Hair follicle dermal papilla cell (primary cell): ENCODE data around the gene CD209. TPM values are rescaled to one million over a fixed set of nuclear protein-coding genes. Genes with fewer than 3 reads are reported as not detected.

Source experiments
- total RNA-seq: library from RNA; depleted of rRNA; stranded (reverse); fragments of >200 nt; gene quantifications from 2 replicates; pipeline ENCODE4 v1.2.3, GENCODE V29; 2012

Gene CD209, protein sequence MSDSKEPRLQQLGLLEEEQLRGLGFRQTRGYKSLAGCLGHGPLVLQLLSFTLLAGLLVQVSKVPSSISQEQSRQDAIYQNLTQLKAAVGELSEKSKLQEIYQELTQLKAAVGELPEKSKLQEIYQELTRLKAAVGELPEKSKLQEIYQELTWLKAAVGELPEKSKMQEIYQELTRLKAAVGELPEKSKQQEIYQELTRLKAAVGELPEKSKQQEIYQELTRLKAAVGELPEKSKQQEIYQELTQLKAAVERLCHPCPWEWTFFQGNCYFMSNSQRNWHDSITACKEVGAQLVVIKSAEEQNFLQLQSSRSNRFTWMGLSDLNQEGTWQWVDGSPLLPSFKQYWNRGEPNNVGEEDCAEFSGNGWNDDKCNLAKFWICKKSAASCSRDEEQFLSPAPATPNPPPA
- not detected in 2 replicates for total RNA-seq

DNA sequence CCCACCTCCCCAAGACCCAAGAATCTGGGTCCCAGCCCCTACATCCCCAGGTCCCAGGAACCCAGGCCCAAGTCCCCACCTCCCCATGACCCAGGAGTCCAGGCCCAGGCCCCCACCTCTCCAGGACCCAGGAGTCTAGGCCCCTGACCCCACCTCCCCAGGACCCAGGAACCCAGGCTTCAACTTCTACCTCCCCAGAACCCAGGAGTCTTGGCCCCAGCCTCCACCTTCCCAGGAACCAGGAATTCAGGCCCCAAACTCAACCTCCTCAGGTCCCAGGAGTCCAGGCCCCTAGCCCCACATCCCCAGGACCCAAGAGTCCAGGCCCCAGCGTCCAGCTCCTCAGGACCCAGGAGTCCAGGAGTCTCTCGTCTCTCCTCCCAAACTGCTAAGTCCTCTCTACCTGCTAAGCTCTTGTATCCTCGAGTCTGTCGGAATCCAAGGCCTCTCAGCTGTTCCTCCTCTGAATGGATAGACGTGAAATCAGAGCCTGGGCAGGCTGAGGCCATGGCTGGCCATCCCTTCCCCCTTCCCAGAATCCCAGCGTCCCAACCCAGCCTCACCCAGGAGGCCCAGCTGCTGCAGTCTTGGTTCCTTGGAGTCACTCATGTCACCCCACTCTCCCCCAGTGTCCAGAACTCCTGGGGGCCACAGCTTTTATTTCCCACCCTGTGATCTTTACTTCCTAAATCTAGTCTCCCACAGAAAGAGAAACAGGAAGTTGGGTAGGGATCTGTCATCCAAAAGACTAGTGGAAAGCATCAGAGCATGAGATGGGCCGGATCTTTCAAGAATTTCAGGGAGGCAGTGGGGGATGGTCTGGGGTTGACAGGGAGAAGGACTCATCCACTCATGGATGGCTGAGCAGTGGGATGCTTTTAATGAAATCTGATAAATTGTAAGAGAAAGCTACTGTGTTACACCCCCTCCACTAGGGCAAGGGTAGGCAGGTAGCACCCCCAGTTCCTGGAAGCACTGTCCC lies at the start of gene CD209:
TSS of gene CD209 (minus strand) at position 632 of the 982 bp plus-strand sequence. CDS start at position 609, 23 bp downstream.

DNA sequence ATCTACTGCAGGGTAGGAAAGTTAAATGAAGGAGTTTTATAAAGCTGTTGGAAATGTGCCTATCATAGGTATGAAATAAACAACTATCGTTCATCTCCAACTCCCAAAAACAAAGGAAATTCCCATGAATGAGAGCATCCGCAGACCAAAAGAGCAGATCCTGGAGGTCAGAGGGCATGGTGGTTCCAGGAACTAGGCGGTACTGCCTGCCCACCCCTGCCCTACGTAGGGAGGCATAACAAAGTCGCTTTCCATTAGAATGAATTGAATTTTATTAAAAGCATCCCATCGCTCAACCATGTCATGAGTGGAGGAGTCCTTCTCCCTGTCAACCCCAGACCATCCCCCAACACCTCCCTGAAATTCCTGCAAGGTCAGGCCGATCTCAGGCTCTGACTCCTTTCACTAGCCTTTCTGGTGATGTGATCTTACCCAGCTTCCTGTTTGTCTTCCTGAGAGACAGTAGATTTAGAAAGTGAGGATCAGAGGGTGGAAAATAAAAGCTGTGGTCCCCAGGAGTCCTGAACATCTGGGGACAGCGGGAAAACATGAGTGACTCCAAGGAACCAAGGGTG lies 15.5 kb upstream of the CD209 start, which contains the start of gene CLEC4M:
TSS of gene CLEC4M (plus strand) at position 525 of the 575 bp plus-strand sequence. CDS start at position 549, 24 bp downstream.

DNA sequence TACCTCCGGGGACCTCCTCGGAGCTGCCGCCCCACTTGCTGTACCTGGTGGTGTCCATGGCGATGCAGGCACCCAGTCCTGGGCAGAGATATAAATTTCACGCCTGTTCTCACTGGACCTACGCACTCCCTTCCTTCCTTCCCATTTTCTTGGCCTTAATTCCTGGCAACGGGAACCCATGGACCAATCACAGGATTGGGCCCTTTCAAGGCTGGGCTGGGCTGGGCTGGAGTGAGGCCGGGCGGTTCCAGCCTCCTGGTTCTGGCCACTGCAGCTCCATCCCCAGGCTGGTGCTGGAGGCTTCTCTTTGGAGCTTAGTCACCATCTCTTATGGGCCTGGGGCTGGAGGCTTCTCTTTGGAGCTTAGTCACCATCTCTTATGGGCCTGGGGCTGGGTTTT lies 15.3 kb downstream of the CD209 start, which contains the start of gene CLEC4G:
TSS of gene CLEC4G (minus strand) at position 66 of the 400 bp plus-strand sequence. CDS start at position 58, 8 bp downstream.

DNA sequence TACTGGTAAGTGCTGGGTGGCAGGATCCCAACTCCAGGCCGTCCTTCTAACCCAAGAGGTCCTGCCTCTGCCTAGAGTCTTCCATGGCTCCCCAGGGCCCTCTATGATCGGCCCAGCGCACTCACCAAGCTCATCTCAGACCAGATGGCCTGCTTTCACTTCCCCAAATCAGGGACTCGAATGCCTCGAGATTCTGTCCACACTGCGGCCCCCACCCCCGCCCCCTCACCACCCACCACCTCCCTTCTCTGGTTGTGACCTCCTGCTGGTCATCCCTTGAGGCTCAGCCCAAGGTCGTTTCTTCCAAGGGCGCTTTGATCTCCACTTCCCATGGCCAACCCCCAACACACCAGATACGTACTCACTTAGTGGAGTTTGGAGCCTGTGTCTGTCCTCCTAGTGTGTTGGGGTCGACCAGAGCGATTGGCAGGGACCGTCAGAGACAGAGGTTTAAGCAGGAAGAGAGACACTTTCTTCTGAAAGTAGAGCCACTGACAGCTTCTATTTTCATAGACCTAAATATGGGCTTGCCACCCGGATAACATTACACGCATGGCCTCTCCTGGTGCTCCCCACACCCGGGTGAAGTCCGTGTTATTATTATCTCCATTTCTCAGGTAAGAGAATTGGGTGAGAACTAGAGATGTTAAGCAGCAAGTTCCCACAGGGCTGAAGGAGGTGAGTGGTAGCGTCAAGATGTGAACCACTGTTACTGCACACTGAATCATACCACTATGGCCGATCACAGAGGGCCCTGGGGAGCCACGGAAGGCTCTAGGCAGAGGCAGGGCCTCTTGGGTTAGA lies 45.5 kb downstream of the CD209 start, which contains the start of gene FCER2:
TSS of gene FCER2 (minus strand) at position 478 of the 804 bp plus-strand sequence. CDS start 2,371 bp downstream, outside the sequence.

Other genes with a start within 250 kb of the CD209 start
- 36.6 and 37.0 TPM in 2 replicates for gene ZNF358, start 231.4 kb downstream of the CD209 start, total RNA-seq
- gene MCOLN1, start 224.9 kb downstream of the CD209 start, total RNA-seq, result 7.0 and 7.6 TPM in 2 replicates
- 91.2 and 117 TPM in 2 replicates for gene PNPLA6, start 211.8 kb downstream of the CD209 start, total RNA-seq
- not detected in 2 replicates for gene CAMSAP3, start 151.7 kb downstream of the CD209 start, total RNA-seq
- 45.1 and 45.9 TPM in 2 replicates for gene XAB2, start 118.0 kb downstream of the CD209 start, total RNA-seq
- 4.5 and 11.5 TPM in 2 replicates for gene PET100, start 117.7 kb downstream of the CD209 start, total RNA-seq
- not detected in 2 replicates for gene PCP2, start 113.8 kb downstream of the CD209 start, total RNA-seq
- gene STXBP2, start 110.4 kb downstream of the CD209 start, total RNA-seq, result 3.4 and 3.9 TPM in 2 replicates
- gene RETN, start 78.5 kb downstream of the CD209 start, total RNA-seq, result not detected in 2 replicates
- not detected in 2 replicates for gene MCEMP1, start 70.4 kb downstream of the CD209 start, total RNA-seq
- 35.7 and 50.6 TPM in 2 replicates for gene TRAPPC5, start 66.7 kb downstream of the CD209 start, total RNA-seq
- not detected in 2 replicates for gene FCER2, start 45.4 kb downstream of the CD209 start, total RNA-seq
- gene CLEC4G, start 15.4 kb downstream of the CD209 start, total RNA-seq, result not detected in 2 replicates
- not detected in 2 replicates for gene CLEC4M, start 15.7 kb upstream of the CD209 start, total RNA-seq
- 21.9 and 22.9 TPM in 2 replicates for gene EVI5L, start 82.7 kb upstream of the CD209 start, total RNA-seq
- not detected in 2 replicates for gene PRR36, start 126.9 kb upstream of the CD209 start, total RNA-seq
- gene LRRC8E, start 141.0 kb upstream of the CD209 start, total RNA-seq, result 13.7 and 13.8 TPM in 2 replicates
- gene MAP2K7, start 156.3 kb upstream of the CD209 start, total RNA-seq, result 15.9 and 19.5 TPM in 2 replicates
- gene TGFBR3L, start 167.3 kb upstream of the CD209 start, total RNA-seq, result 0.32 and 0.73 TPM in 2 replicates
- gene SNAPC2, start 172.8 kb upstream of the CD209 start, total RNA-seq, result 17.8 and 19.8 TPM in 2 replicates
- gene CTXN1, start 178.6 kb upstream of the CD209 start, total RNA-seq, result 0.61 and 1.9 TPM in 2 replicates
- 43.5 and 52.4 TPM in 2 replicates for gene TIMM44, start 196.1 kb upstream of the CD209 start, total RNA-seq